Esophagus muscularis mucosa (tissue), 4 donors: ENCODE results near the gene CCDC47. TPM values are rescaled to one million over a fixed set of nuclear protein-coding genes. Genes with fewer than 3 reads are reported as not detected.

Source experiments
- DNase-seq: peaks from one replicate; pipeline ENCODE4 v3.0.0-alpha.2; 2017; ENCODE audit errors: extremely low spot score
- H3K27ac ChIP-seq, 4 donors: fragments of 200-600 bp; sonication (generic); replicated peaks in 1 of 4; 1 replicate in 3 of 4; 2 replicates in 1 of 4; pipeline ENCODE4 v1.5.1; 2016 to 2019; ENCODE audit warnings: mild to moderate bottlenecking in 1 of 4
- H3K27me3 ChIP-seq, 4 donors: fragments of 200-600 bp; sonication (generic); one replicate each; pipeline versions ENCODE4 v1.5.1 to v1.6.0; 2016 to 2019
- H3K36me3 ChIP-seq, 4 donors: fragments of 200-600 bp; sonication (generic); one replicate each; pipeline ENCODE4 v1.5.1; 2016 to 2019
- H3K4me1 ChIP-seq, 4 donors: fragments of 200-600 bp; sonication (generic); one replicate each; pipeline ENCODE4 v1.5.1; 2016 to 2019
- H3K4me3 ChIP-seq, 4 donors: fragments of 200-600 bp; sonication (generic); 1 replicate in 2 of 4; 2 replicates in 2 of 4; pipeline ENCODE4 v1.5.1; 2016 to 2019; ENCODE audit warnings: mild to moderate bottlenecking in 4 of 4, moderate library complexity in 1 of 4
- H3K9me3 ChIP-seq, 4 donors: fragments of 200-600 bp; sonication (generic); 1 replicate in 3 of 4; 2 replicates in 1 of 4; pipeline ENCODE4 v1.5.1; 2016 to 2019
- CTCF ChIP-seq, 3 experiments: fragments of 200-600 bp in 2 of 3; fragments of 450-650 bp in 1 of 3; sonication (generic) in 2 of 3; IDR thresholded peaks; one replicate each; pipeline ENCODE4 v1.5.1; 2017 to 2019; ENCODE audit warnings: antibody characterized with exemption in 3 of 3, mild to moderate bottlenecking in 2 of 3, moderate library complexity in 1 of 3
- EP300 ChIP-seq: sonication (generic); formaldehyde crosslinking; IDR thresholded peaks from one replicate; pipeline ENCODE4 v1.6.1; 2017; ENCODE audit warnings: antibody characterized with exemption
- POLR2A ChIP-seq: fragments of 450-650 bp; IDR thresholded peaks from one replicate; pipeline ENCODE4 v1.6.1; 2017; ENCODE audit warnings: antibody characterized with exemption, moderate library complexity, mild to moderate bottlenecking, low read depth
- POLR2AphosphoS5 ChIP-seq, 2 donors: sonication (generic); formaldehyde crosslinking; IDR thresholded peaks; one replicate each; pipeline ENCODE4 v1.6.1; 2017; ENCODE audit warnings: antibody characterized with exemption in 2 of 2
- WGBS: methylation state at CpG from one replicate; pipeline ENCODE4 v1.1.5; 2018; 5-methylcytosine and 5-hydroxymethylcytosine counted together
- intact Hi-C: fragments of 100-400 bp; cut with DNase I; formaldehyde crosslinking; loops from one replicate; pipeline ENCODE4 v1.15.1; 2023
- total RNA-seq, 4 donors: library from RNA; depleted of rRNA; stranded (reverse); fragments of >200 nt; gene quantifications; one replicate each; pipeline versions ENCODE4 v1.1.0 to v1.2.1, GENCODE V29; 2016

The CCDC47 gene
- total RNA-seq, 4 donors from 2014 or later: 47.3 to 60.7 (median 56.2) TPM

- TF ChIP-seq POLR2AphosphoS5 (IDR thresholded peaks at IDR 0.05) (no peak), CTCF (IDR thresholded peaks at IDR 0.05) (no peak), EP300 (no peak), POLR2A (no peak)
- intact Hi-C loops: loop anchor here (5.0 kb wide), 2 partner anchors 33 to 52 kb away; partner anchors contain the start of genes FTSJ3, PSMC5 and STRADA
- DNase-seq: no peak
- Histone ChIP-seq H3K27ac (peak overlapping the region; percentile 94 to 98 (median 97)), H3K4me1 (peaks cover 39 to 79% (median 69%) of the 10 kb centered on the region in 4 donors), H3K9me3 (no peaks in the 10 kb centered on the region), H3K4me3 (peak overlapping the region; percentile 77 to 97 (median 82)), H3K27me3 (no peaks in the 10 kb centered on the region), H3K36me3 (peaks cover 0 to 21% (median 13%) of the 10 kb centered on the region in 4 donors)
- 0% methylated on average over 4 of the region's 4 CpGs for WGBS
These were observed 1.5 kb upstream of the CCDC47 start for GRCh38 chr17:63774969-63775265.

- Histone ChIP-seq H3K36me3 (peaks cover 0 to 16% (median 9%) of the 10 kb centered on the region in 4 donors), H3K27me3 (no peaks in the 10 kb centered on the region), H3K27ac (peak within 1 kb of the TSS; percentile 94 to 98 (median 97)), H3K4me3 (peak within 1 kb of the TSS; percentile 77 to 97 (median 82)), H3K9me3 (no peaks in the 10 kb centered on the region), H3K4me1 (peaks cover 39 to 75% (median 67%) of the 10 kb centered on the region in 4 donors)
- intact Hi-C loops: no loop called here
- TF ChIP-seq POLR2A (peak; percentile 42), POLR2AphosphoS5 (IDR thresholded peaks at IDR 0.05) (no peak), CTCF (IDR thresholded peaks at IDR 0.05) (peak in 1 of 3 experiments; percentile 7), EP300 (no peak)
- under 1% methylated on average over 17 of the region's 67 CpGs for WGBS
- DNase-seq: peak; percentile 92
These were observed 958 bp upstream of the CCDC47 start, which contains the start of gene DDX42 for GRCh38 chr17:63774141-63774968. DDX42 (plus strand) TSS chr17:63774170; CDS start chr17:63787050, 12,880 bp downstream.

GRCh38 chr17:63772801-63773271, 561 bp downstream of the CCDC47 start:
- peaks cover 45 to 72% (median 66%) of the 10 kb centered on the region in 4 donors for H3K4me1 ChIP-seq
- 4% methylated on average over 7 of the region's 7 CpGs for WGBS
- peak overlapping the region; percentile 77 to 97 (median 82) for H3K4me3 ChIP-seq
- H3K27me3 ChIP-seq: no peaks in the 10 kb centered on the region
- no peak for TF ChIP-seq EP300
- TF ChIP-seq POLR2A: no peak
- no peak for TF ChIP-seq CTCF (IDR thresholded peaks at IDR 0.05)
- no peak for TF ChIP-seq POLR2AphosphoS5 (IDR thresholded peaks at IDR 0.05)
- peak overlapping the region; percentile 94 to 98 (median 97) for H3K27ac ChIP-seq
- intact Hi-C loops: no loop called here
- no peaks in the 10 kb centered on the region for H3K9me3 ChIP-seq
- H3K36me3 ChIP-seq: peaks cover 0 to 15% (median 8%) of the 10 kb centered on the region in 4 donors
- DNase-seq: no peak

GRCh38 chr17:63768433-63768832, 5.0 kb downstream of the CCDC47 start:
- 88% methylated on average over 7 of the region's 7 CpGs for WGBS
- intact Hi-C loops: no loop called here
- DNase-seq: no peak
- Histone ChIP-seq H3K27me3 (no peaks in the 10 kb centered on the region), H3K27ac (no peak overlapping the region), H3K4me1 (peaks cover 22 to 46% (median 34%) of the 10 kb centered on the region in 4 donors), H3K4me3 (no peak overlapping the region), H3K36me3 (peaks cover 7 to 39% (median 22%) of the 10 kb centered on the region in 4 donors), H3K9me3 (no peaks in the 10 kb centered on the region)
- TF ChIP-seq EP300 (no peak), CTCF (IDR thresholded peaks at IDR 0.05) (no peak), POLR2AphosphoS5 (IDR thresholded peaks at IDR 0.05) (no peak), POLR2A (no peak)
